Astrocyte (in vitro differentiated cells and primary cell): ENCODE measurements around the gene OR7G1. TPM values are rescaled to one million over a fixed set of nuclear protein-coding genes. Genes with fewer than 3 reads are reported as not detected.

Experiments used
- DNase-seq: peaks from one replicate; pipeline ENCODE4 v3.0.0-alpha.2; 2010; ENCODE audit warnings: low read depth
- FAIRE-seq: peaks from 2 replicates; lab custom pipeline; 2011; peaks lifted over from hg19 to GRCh38; lab: Jason Lieb, UNC
- H2AFZ ChIP-seq: 2 replicates; pipeline ENCODE4 v1.6.0; 2012; ENCODE audit warnings: low read depth, low read length, inconsistent platforms
- H3K27ac ChIP-seq: 2 replicates; pipeline ENCODE4 v1.5.1; 2011; ENCODE audit warnings: low read depth, low read length, inconsistent platforms
- H3K27me3 ChIP-seq: 2 replicates; pipeline ENCODE4 v1.6.0; 2011; ENCODE audit warnings: low read length, inconsistent platforms; ENCODE audit not compliant: insufficient read depth
- H3K36me3 ChIP-seq: 2 replicates; pipeline ENCODE4 v1.5.1; 2011; ENCODE audit warnings: low read length, inconsistent platforms; ENCODE audit not compliant: insufficient read depth
- H3K4me1 ChIP-seq: 2 replicates; pipeline ENCODE4 v1.5.1; 2011; ENCODE audit warnings: low read length, inconsistent platforms; ENCODE audit not compliant: insufficient read depth
- H3K4me2 ChIP-seq: 2 replicates; pipeline ENCODE4 v1.6.0; 2012; ENCODE audit warnings: low read length, inconsistent platforms
- H3K4me3 ChIP-seq: 2 replicates; pipeline ENCODE4 v1.5.1; 2011; ENCODE audit warnings: low read depth, mild to moderate bottlenecking, low read length, inconsistent platforms; ENCODE audit not compliant: insufficient read depth
- H3K79me2 ChIP-seq: 2 replicates; pipeline ENCODE4 v1.6.0; 2012; ENCODE audit warnings: mild to moderate bottlenecking, low read length, inconsistent platforms; ENCODE audit not compliant: insufficient read depth
- H3K9ac ChIP-seq: 2 replicates; pipeline ENCODE4 v1.6.0; 2012; ENCODE audit warnings: mild to moderate bottlenecking, low read length, inconsistent platforms
- H3K9me3 ChIP-seq: 2 replicates; pipeline ENCODE4 v1.5.1; 2012; ENCODE audit warnings: low read depth, mild to moderate bottlenecking, low read length, inconsistent platforms; ENCODE audit not compliant: insufficient read depth
- H4K20me1 ChIP-seq: 2 replicates; pipeline ENCODE4 v1.6.0; 2012; ENCODE audit warnings: low read length, inconsistent platforms; ENCODE audit not compliant: insufficient read depth
- H3K27ac Mint-ChIP-seq: one replicate; pipeline ENCODE4 v1.8.0; 2021; ENCODE audit warnings: mild to moderate bottlenecking, mixed read lengths; ENCODE audit not compliant: unreplicated experiment
- H3K27me3 Mint-ChIP-seq: one replicate; pipeline ENCODE4 v1.8.0; 2021; ENCODE audit warnings: low read depth, mixed read lengths; ENCODE audit not compliant: unreplicated experiment
- H3K36me3 Mint-ChIP-seq: one replicate; pipeline ENCODE4 v1.8.0; 2021; ENCODE audit warnings: low read depth, mixed read lengths; ENCODE audit not compliant: unreplicated experiment
- H3K4me1 Mint-ChIP-seq: one replicate; pipeline ENCODE4 v1.8.0; 2021; ENCODE audit warnings: low read depth, mixed read lengths; ENCODE audit not compliant: unreplicated experiment
- H3K4me3 Mint-ChIP-seq: one replicate; pipeline ENCODE4 v1.8.0; 2021; ENCODE audit warnings: mild to moderate bottlenecking, moderate library complexity, mixed read lengths; ENCODE audit not compliant: unreplicated experiment
- H3K9me3 Mint-ChIP-seq: one replicate; pipeline ENCODE4 v1.8.0; 2021; ENCODE audit warnings: mild to moderate bottlenecking, mixed read lengths; ENCODE audit not compliant: unreplicated experiment
- CTCF ChIP-seq: IDR thresholded peaks from 2 replicates; pipeline ENCODE4 v1.5.1; 2011; ENCODE audit warnings: low read depth, mild to moderate bottlenecking, inconsistent platforms, low read length, moderate library complexity; ENCODE audit not compliant: insufficient read depth
- EZH2 ChIP-seq: IDR thresholded peaks from 2 replicates; pipeline ENCODE4 v1.6.1; 2012; ENCODE audit warnings: mild to moderate bottlenecking, low read length, inconsistent platforms; ENCODE audit not compliant: insufficient read depth
- total RNA-seq: library from RNA; stranded (reverse); gene quantifications from 2 replicates; pipeline ENCODE4 v1.2.1, GENCODE V29; 2021

OR7G1 gene
- total RNA-seq, 1 donor from 2014 or later: not detected

- Mint-ChIP-seq H3K9me3 (peaks cover 3% of the 10 kb centered on the region), H3K4me1 (no peaks in the 10 kb centered on the region), H3K36me3 (peaks cover 4% of the 10 kb centered on the region), H3K27me3 (no peaks in the 10 kb centered on the region), H3K27ac (peak overlapping the region; percentile 98), H3K4me3 (peak overlapping the region; percentile 99)
- H3K79me2 ChIP-seq: peaks cover 45% of the 10 kb centered on the region
- peaks cover 8% of the 10 kb centered on the region for H3K4me1 ChIP-seq
- H3K4me3 ChIP-seq: peak overlapping the region; percentile 91
- peak overlapping the region; percentile 95 for H3K4me2 ChIP-seq
- no peaks in the 10 kb centered on the region for H3K27me3 ChIP-seq
- FAIRE-seq (no peak), DNase-seq (no peak)
- H4K20me1 ChIP-seq: peaks cover 28% of the 10 kb centered on the region
- H3K27ac ChIP-seq: peak overlapping the region; percentile 93
- peaks cover 2% of the 10 kb centered on the region for H3K9me3 ChIP-seq
- peak overlapping the region; percentile 98 for H3K9ac ChIP-seq
- H3K36me3 ChIP-seq: peaks cover 4% of the 10 kb centered on the region
- TF ChIP-seq CTCF (no peak), EZH2 (no peak)
- H2AFZ ChIP-seq: peak overlapping the region; percentile 96
Observed at GRCh38 chr19:9139609-9140158, 24.1 kb upstream of the OR7G1 start.

GRCh38 chr19:9132422-9132821, 16.9 kb upstream of the OR7G1 start:
- no peak overlapping the region for H3K4me3 ChIP-seq
- no peak overlapping the region for H2AFZ ChIP-seq
- H3K27ac Mint-ChIP-seq: no peak overlapping the region
- H3K9ac ChIP-seq: no peak overlapping the region
- H3K27me3 Mint-ChIP-seq: no peaks in the 10 kb centered on the region
- FAIRE-seq (no peak), DNase-seq (no peak)
- H3K27ac ChIP-seq: no peak overlapping the region
- no peak overlapping the region for H3K4me3 Mint-ChIP-seq
- no peak for TF ChIP-seq CTCF
- TF ChIP-seq EZH2: no peak
- no peaks in the 10 kb centered on the region for H3K79me2 ChIP-seq
- no peak overlapping the region for H3K4me2 ChIP-seq
- H3K9me3 ChIP-seq: no peaks in the 10 kb centered on the region
- no peaks in the 10 kb centered on the region for H3K36me3 Mint-ChIP-seq
- H3K36me3 ChIP-seq: no peaks in the 10 kb centered on the region
- peaks cover 5% of the 10 kb centered on the region for H3K9me3 Mint-ChIP-seq
- no peaks in the 10 kb centered on the region for H4K20me1 ChIP-seq
- no peaks in the 10 kb centered on the region for H3K4me1 ChIP-seq
- H3K27me3 ChIP-seq: no peaks in the 10 kb centered on the region
- H3K4me1 Mint-ChIP-seq: no peaks in the 10 kb centered on the region

- Mint-ChIP-seq H3K36me3 (no peaks in the 10 kb centered on the region), H3K4me3 (no peak overlapping the region), H3K4me1 (no peaks in the 10 kb centered on the region), H3K27ac (no peak overlapping the region), H3K27me3 (no peaks in the 10 kb centered on the region), H3K9me3 (peaks cover 6% of the 10 kb centered on the region)
- Histone ChIP-seq H3K27me3 (no peaks in the 10 kb centered on the region), H3K9me3 (no peaks in the 10 kb centered on the region), H2AFZ (no peak overlapping the region), H3K36me3 (no peaks in the 10 kb centered on the region), H3K27ac (no peak overlapping the region), H3K4me1 (no peaks in the 10 kb centered on the region), H3K4me2 (no peak overlapping the region), H3K79me2 (no peaks in the 10 kb centered on the region), H4K20me1 (no peaks in the 10 kb centered on the region), H3K4me3 (no peak overlapping the region), H3K9ac (no peak overlapping the region)
- DNase-seq (no peak), FAIRE-seq (no peak)
- TF ChIP-seq CTCF (no peak), EZH2 (no peak)
Observed at GRCh38 chr19:9130965-9131364, 15.4 kb upstream of the OR7G1 start.
